HG02981 (cell line): Measurements from ENCODE around the gene WDR1.

Experiments used
- ATAC-seq: cut with Tn5 transposase; IDR thresholded peaks from one replicate; pipeline ENCODE4 v1.9.1; 2021; ENCODE audit warnings: mild to moderate bottlenecking, moderate library complexity; ENCODE audit not compliant: unreplicated experiment

The WDR1 gene, protein sequence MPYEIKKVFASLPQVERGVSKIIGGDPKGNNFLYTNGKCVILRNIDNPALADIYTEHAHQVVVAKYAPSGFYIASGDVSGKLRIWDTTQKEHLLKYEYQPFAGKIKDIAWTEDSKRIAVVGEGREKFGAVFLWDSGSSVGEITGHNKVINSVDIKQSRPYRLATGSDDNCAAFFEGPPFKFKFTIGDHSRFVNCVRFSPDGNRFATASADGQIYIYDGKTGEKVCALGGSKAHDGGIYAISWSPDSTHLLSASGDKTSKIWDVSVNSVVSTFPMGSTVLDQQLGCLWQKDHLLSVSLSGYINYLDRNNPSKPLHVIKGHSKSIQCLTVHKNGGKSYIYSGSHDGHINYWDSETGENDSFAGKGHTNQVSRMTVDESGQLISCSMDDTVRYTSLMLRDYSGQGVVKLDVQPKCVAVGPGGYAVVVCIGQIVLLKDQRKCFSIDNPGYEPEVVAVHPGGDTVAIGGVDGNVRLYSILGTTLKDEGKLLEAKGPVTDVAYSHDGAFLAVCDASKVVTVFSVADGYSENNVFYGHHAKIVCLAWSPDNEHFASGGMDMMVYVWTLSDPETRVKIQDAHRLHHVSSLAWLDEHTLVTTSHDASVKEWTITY

DNA sequence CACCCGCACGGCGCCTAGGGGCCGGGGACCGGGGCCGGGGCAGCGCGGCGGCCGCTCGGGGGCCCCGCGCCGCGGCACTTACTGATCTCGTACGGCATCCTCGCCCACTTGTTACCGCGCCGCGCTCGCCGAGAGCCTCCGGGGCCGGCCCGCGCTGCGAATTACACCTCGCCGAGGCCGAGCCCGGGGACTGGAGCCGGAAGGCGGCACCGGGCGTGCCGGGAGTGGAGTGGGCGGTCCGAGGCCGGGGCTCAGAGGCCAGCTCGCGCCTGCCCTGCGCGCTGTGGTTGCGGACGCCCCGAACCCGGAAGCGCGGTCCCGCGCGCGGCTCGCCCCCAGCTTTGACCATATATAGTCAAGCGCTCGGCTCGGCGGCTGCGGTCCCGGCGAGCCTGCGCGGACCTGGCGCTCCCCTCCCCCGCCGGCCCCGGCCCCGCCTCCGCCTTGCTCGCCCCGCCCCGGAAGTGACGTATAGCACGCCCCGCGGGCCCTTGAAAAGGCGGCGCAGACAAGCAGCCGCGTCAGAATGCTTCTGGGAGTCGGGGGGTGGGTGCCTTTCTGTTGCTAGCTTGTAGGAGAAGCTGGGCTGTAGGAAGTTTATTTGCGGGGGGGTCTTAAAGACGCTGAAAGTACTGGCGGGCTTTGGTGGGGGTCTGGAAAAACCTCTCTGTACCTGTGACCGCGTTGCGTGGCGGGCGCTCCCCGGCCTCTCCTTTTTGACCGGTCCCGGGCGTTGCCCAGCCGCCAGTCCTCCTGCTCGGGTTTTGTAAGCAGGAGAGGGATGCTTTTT, at the start of gene WDR1:
Gene WDR1 (minus strand): TSS at position 231 of the 790 bp plus-strand sequence. CDS start 133 bp downstream, at position 98.
- peak; percentile 86 for ATAC-seq

DNA sequence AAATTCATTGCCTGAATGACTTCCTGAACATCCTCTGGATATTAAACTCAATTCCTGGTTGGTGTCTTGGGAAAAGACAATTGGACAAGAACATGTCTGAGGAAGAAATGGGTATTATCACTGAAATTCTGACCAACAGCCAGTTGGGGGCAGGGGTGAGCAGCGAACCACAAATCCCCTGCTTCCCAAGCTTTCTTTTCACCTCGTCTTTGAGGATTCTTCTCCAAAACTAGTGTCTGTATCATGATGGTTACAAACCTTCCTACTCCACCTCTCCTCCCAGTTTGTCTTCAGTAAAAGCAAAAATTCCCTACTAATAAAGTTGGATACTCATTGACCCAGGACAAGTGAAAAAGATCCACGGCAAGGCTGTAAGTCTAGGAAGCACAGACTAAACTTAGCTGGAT, 48.3 kb upstream of the WDR1 start:
- no peak for ATAC-seq

- no peak for ATAC-seq
Measured at GRCh38 chr4:10163296-10163695, 46.7 kb upstream of the WDR1 start.

GRCh38 chr4:10162341-10163000, 45.9 kb upstream of the WDR1 start:
- ATAC-seq, result no peak

- ATAC-seq, result no peak
Measured at GRCh38 chr4:10161840-10162239, 45.2 kb upstream of the WDR1 start.

DNA sequence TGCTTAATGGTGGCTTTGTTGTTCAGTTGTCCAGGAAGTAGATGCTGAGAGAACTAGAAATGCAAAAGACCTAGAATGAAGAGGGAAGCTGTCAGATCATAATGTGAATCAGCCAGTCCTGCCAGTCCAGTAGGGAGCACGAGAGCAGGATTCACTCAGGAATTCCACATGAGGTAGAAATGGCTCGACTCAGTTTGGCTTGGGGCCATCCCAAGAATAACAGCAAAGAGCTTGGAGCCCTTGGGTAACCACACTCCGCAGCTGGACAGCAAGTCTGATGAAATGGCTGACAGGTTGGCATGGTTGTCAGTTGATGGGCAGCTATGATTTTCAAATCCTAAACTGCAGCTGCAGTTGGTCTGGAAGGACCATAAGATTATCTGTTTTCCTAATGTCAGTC, 44.5 kb upstream of the WDR1 start:
- no peak for ATAC-seq

GRCh38 chr4:10160281-10160856, 43.8 kb upstream of the WDR1 start:
- ATAC-seq, result no peak

- ATAC-seq, result no peak
Measured at GRCh38 chr4:10159671-10160070, 43.1 kb upstream of the WDR1 start.

GRCh38 chr4:10158333-10158942, 41.8 kb upstream of the WDR1 start:
- ATAC-seq, result no peak

DNA sequence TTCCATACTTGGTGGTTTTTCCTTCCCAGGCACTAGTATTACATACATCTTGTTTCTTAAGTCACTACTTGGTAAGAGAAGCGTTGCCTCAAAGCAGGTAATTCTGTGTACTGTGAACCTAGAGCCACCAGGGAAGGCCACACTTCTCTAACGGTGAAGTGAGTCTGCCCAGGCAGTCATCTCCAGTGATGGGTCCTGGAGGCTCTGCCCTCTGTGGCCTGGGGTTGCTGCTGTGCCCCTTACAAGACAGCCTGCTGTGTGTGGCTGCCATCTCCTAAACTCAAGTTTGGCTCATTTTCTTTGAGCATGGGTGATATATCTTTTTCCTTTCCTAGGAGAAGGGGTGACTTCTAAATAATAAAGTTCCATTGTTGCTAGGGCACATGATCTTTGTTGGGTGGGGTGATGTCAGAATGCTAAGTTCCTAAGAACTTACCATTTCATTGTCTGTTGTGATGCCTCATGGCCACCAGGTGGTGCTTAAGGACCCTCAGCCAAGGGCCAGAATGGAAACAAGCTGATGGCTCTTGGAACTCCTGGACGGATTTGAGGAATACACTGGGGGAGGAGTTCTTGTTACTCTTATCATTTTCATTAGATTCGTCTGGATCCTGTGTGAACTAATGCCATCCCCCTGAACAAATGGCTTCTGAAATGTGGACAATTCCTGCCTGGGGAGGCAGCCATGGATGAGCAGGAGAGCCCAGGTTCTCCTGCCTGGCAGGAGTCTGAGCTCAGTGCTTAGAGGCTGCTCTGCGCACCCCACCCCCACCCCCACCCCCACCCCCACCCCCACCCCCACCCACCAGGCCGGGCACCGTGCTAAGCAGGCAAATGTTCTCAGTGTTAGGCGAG, 41.1 kb upstream of the WDR1 start:
- ATAC-seq, result peak; percentile 74

DNA sequence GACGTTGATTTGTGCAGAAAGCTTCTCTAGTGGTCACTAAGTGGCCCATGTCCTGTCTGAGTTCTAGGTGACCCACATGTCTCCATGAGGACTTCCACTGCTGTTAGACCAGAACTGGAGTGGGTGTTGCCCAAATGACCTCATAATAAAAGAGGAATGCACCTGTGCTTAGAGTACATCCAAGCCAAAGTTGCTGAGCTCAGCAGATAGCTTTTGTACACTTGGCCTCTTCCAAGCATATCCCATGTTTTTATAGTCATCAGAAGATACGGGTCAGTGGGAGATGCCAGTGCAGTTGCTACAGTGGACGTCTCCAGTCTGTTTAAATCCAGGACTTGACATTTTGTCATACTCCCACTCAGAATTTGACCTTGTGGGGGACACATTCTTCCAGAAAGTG, 37.6 kb upstream of the WDR1 start:
- no peak for ATAC-seq

- no peak for ATAC-seq
Measured at GRCh38 chr4:10153161-10153560, 36.6 kb upstream of the WDR1 start.

- ATAC-seq, result peak; percentile 53
Measured at GRCh38 chr4:10151182-10151581, 34.6 kb upstream of the WDR1 start.

DNA sequence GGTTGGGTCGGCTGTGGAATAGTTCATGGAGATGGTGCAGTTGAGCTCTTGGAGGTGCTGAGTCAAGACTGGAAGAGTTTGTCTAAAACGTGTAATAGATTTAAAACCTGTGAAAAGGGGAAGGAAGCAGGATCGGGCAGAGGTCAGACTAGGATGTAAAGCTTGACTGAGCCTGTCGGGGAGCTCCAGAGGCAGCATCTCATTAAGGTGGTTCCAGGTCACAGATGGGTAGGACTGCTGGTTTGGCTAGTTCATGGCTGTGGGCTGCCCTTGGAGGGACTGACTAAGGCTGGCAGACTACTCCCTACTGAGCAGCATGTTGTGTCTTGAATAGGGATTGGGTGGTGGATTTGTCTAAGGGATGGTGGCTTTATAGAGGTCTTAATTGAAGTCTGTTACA, 28.4 kb upstream of the WDR1 start:
- no peak for ATAC-seq

- ATAC-seq, result no peak
Measured at GRCh38 chr4:10144479-10144878, 27.9 kb upstream of the WDR1 start.

- no peak for ATAC-seq
Measured at GRCh38 chr4:10143171-10143570, 26.6 kb upstream of the WDR1 start.

DNA sequence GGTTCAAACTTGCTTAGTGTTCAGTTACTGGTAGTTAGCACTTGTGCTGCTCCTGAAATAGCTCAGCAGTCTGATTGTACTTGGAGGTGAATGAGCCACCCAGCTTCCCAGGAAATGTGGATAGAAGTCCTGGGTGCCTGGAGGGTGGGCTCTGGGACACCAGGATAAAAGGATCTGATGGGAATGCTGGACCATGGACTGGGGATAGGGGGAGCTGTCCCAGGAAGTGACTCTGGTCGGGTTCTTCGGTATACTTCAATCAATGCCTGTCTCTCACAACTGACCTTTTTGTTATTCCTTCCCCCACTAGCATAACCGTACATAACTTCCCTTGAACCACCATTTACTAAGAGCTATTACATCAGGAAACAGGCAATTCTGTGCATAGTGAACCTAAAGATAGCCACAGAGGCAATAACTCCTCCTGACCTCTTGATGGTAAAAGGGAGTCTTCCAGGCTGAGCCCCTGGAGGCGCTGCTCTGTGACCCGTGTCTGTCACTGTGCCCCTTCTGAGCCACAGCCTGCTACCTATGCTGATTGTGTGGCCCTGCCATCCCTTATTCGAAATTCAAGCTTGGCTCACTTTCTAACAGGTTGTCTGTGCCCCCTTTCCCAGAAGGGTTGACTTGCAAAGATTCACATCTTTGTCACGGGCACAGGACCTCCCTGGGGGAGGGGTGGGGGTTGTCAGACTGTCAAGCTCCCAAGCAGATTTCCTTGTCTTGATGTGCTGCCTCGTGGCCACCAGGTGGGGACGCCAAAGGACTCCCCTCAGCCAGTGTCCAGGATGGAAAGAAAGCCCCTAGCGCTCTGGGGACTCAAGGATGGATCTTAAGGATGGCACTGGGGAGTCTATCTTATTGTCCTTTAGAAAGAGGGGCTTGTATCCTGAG, 24.5 kb upstream of the WDR1 start:
- no peak for ATAC-seq

- no peak for ATAC-seq
Measured at GRCh38 chr4:10139518-10139917, 22.9 kb upstream of the WDR1 start.
